KOPT-K1 (cell line): ENCODE measurements around the gene DNAH8.
"Not testable (repeated sequence)": the region's sequence is repeated elsewhere in the genome, so short reads cannot be mapped to it uniquely, and the experiment has no call there.

ENCODE experiments used
- H3K27ac ChIP-seq: fragments of 200-600 bp; sonication (generic); 2 replicates; pipeline ENCODE4 v1.5.1; 2016; ENCODE audit warnings: antibody characterized with exemption, mild to moderate bottlenecking, low read depth, low read length; ENCODE audit not compliant: poor library complexity, severe bottlenecking
- H3K36me3 ChIP-seq: fragments of 200-600 bp; sonication (generic); 2 replicates; pipeline ENCODE4 v1.5.1; 2017; ENCODE audit warnings: antibody characterized with exemption, mild to moderate bottlenecking, low read length, moderate library complexity; ENCODE audit not compliant: insufficient read depth
- H3K9me3 ChIP-seq: fragments of 200-600 bp; sonication (generic); 2 replicates; pipeline ENCODE4 v1.5.1; 2017; ENCODE audit warnings: antibody characterized with exemption, low read length, mild to moderate bottlenecking; ENCODE audit not compliant: insufficient read depth, poor library complexity, severe bottlenecking

Gene DNAH8

GRCh38 chr6:38906582-38906981, 191.5 kb downstream of the DNAH8 start:
- Histone ChIP-seq H3K9me3 (no peaks in the 10 kb centered on the region), H3K27ac (no peak overlapping the region), H3K36me3 (no peaks in the 10 kb centered on the region)

GRCh38 chr6:38907264-38907663, 192.2 kb downstream of the DNAH8 start:
- no peaks in the 10 kb centered on the region for H3K36me3 ChIP-seq
- H3K27ac ChIP-seq, result no peak overlapping the region
- H3K9me3 ChIP-seq, result no peaks in the 10 kb centered on the region

GRCh38 chr6:38909015-38909730, 194.1 kb downstream of the DNAH8 start:
- no peak overlapping the region for H3K27ac ChIP-seq
- no peaks in the 10 kb centered on the region for H3K9me3 ChIP-seq
- no peaks in the 10 kb centered on the region for H3K36me3 ChIP-seq

DNA sequence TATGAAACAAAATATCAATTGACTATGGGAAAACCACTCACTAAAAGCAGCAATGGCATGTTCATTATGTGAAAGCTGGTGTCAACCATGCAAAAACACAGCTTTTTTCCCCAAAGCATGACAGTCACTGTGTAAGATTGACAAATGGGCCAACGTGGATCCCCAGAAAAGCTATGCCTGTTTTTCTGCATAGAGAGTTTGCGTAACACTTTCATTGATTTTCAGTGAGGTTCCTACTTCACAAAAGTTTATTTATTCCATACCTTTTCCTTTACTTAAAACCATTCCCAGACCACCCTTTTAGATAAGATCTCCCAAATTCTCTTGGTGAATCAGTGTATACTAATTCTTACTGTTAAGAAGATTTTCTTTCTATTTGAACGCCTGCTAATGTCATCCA, 195.1 kb downstream of the DNAH8 start:
- Histone ChIP-seq H3K36me3 (no peaks in the 10 kb centered on the region), H3K27ac (no peak overlapping the region), H3K9me3 (no peaks in the 10 kb centered on the region)

DNA sequence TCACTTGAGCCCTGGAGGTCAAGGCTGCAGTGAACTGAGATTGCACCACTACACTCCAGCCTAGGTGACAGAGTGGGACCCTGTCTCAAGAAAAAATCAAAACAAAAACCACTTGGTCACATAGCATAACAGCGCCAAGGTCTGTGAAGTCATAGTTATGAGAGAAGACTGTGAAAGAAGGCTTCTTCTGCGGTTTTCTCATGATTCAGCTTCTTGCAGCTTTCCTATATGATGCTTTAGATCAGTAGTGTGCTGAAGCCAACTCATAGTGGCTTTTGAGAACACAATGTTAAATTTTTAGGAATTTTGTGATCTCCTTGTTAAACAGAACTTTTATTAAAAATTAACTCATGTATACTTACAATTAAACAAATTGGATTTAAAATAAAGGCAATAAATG, 197.3 kb downstream of the DNAH8 start:
- no peaks in the 10 kb centered on the region for H3K36me3 ChIP-seq
- H3K9me3 ChIP-seq, result no peaks in the 10 kb centered on the region
- H3K27ac ChIP-seq, result no peak overlapping the region

DNA sequence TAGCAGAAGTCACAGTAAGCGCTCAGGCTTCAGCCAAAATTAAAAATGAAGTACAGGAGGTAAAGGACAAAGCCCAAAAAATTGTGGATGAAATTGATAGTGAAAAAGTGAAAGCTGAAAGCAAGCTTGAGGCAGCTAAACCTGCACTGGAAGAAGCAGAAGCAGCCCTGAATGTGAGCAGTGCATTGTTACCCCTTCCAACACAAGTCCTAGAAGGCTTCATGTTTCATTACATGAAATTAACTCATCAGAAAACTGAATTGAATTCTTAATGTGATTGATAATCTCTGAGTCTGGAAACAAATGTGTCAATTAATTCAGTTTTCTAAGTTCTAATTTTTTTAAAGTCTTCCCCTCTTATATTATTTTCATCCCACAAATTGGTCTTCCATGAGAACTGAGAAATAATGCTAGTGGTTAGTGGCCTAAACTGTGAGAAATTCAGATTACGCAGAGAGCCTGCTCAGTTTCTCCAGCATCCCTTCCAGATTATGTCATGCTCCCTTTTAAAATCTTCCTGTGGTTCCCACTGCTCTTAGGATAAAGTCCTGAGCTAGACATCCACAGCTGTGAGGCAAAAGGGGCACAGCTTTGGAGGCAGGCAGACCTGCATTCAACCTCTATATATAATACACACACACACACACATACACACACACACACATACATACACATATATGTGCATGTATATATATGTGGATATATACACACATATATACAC, 200.3 kb downstream of the DNAH8 start:
- Histone ChIP-seq H3K9me3 (no peaks in the 10 kb centered on the region), H3K27ac (no peak overlapping the region), H3K36me3 (no peaks in the 10 kb centered on the region)

- not testable (repeated sequence) for H3K27ac ChIP-seq
These were observed 206.4 kb downstream of the DNAH8 start for GRCh38 chr6:38921540-38921939.

DNA sequence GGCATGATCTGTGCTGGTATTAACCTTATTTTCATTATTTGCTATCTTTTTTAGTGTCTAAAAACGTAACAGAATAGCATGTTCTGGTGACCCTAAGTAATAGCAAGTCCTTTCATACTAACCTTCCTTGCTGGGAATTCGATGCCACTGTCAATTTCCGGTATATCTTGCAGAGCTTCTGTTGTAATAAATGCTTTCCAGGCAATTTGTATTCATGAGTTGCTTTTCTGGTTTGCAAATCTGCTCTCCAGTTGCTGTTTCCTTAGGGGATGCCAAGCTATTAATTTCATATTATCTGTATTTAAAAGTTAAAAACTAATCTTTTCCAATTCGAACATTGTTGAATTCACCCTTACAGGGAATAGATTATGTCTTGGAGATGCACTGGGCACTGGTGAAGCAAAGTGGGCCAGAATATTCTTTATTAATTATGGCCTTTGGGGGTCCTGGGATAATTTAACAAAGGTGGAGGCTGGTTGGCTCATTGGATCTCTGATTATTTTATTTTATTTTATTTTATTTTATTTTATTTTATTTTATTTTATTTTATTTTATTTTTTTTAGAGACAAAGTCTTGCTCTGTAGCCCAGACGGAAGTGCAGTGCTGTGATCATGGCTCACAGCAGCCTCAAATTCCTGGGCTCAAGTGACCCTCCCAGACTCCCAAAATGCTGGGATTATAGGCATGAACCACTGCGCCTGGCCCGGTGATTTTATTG, 209.8 kb downstream of the DNAH8 start:
- H3K27ac ChIP-seq, result no peak overlapping the region
- no peaks in the 10 kb centered on the region for H3K36me3 ChIP-seq
- H3K9me3 ChIP-seq, result no peaks in the 10 kb centered on the region

More at GRCh38 chr6:38921540-38921939, 206.4 kb downstream of the DNAH8 start:
- not testable (repeated sequence) for H3K9me3 ChIP-seq, H3K36me3 ChIP-seq

- H3K36me3 ChIP-seq, result no peaks in the 10 kb centered on the region
- no peak overlapping the region for H3K27ac ChIP-seq
- H3K9me3 ChIP-seq, result no peaks in the 10 kb centered on the region
These were observed 214.4 kb downstream of the DNAH8 start for GRCh38 chr6:38929560-38929959.

DNA sequence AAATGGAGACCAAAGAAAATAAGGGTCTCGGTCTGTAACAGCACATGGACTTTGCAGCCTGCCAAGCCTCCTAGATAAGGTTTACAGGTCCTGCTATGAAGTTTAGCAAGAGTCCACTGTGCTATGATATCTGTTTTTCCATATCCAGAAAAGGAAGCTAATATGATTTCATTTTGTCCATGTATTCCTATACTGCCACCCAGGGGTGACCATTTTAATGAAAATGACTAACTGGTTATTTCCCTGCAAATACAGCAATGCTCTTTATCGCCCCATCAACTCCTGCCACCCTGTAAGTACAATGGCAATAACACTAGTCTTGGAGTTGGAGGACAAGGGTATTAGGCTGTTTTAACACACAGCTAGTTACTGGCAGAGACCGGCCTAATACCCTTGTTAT, 218.3 kb downstream of the DNAH8 start:
- H3K36me3 ChIP-seq, result no peaks in the 10 kb centered on the region
- no peaks in the 10 kb centered on the region for H3K9me3 ChIP-seq
- no peak overlapping the region for H3K27ac ChIP-seq

DNA sequence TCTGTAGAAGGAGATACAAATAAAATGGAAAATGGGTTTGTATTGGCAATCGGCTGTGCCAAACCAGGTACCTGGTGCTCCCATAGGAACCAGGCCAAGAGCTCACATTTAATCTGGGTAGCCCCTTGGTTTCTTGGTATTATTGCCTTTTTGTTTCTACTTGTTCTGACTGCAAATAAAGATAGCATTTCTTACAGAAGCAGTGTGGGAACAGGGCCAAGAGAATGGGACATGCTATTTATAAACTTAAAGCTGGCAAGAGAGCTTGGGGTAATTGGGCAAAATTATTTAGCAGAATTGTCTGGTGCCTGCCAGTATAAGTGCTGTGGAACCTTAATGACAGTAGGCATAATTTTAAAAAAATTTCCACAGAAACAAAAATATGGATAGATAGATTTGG, 219.9 kb downstream of the DNAH8 start:
- Histone ChIP-seq H3K36me3 (no peaks in the 10 kb centered on the region), H3K27ac (no peak overlapping the region)

GRCh38 chr6:38937839-38938613, 222.9 kb downstream of the DNAH8 start:
- no peaks in the 10 kb centered on the region for H3K9me3 ChIP-seq
- no peak overlapping the region for H3K27ac ChIP-seq
- H3K36me3 ChIP-seq, result no peaks in the 10 kb centered on the region

More for the DNA sequence above, 219.9 kb downstream of the DNAH8 start:
- H3K9me3 ChIP-seq, result no peaks in the 10 kb centered on the region

GRCh38 chr6:38938741-38939140, 223.6 kb downstream of the DNAH8 start:
- Histone ChIP-seq H3K27ac (no peak overlapping the region), H3K36me3 (no peaks in the 10 kb centered on the region), H3K9me3 (no peaks in the 10 kb centered on the region)

DNA sequence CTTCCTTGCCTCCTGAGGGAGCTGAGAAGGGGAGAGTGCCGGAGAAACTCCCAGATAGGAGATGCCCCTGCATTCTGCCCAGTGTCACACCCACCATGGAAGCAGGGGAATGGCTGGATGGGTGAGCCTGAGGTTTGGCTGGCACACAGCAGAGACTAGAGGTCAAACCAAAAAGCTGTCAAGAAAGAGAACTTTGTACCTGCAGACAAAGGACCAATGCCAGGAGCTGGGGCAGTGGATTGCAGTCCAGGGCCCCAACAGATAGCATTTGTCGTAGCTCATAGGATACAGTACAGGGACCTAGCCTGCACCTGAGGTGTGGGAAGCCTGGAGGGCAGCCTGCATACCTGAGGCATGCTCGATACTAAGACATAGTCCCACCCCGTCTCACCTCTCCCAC, 227.3 kb downstream of the DNAH8 start:
- H3K27ac ChIP-seq, result no peak overlapping the region
- H3K9me3 ChIP-seq, result no peaks in the 10 kb centered on the region
- no peaks in the 10 kb centered on the region for H3K36me3 ChIP-seq

DNA sequence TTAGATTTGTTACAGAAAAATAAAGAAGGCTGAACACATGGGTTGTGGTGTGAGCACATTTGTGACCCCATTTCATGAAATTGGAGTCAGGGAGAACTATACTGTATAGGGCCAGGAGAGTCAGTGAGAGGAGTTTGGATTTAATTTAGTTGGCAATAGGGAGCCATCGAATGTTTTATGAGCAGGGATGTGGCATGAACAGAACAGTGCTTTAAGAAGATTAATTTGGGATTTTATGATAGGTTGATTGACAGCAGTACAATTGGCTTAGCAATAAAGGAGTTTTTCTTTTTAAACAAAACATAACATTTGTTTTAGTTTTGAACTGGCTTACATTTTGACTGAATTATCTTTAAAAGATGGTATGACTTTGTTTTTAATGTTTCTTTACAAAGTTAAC, 227.9 kb downstream of the DNAH8 start:
- Histone ChIP-seq H3K27ac (no peak overlapping the region), H3K36me3 (no peaks in the 10 kb centered on the region), H3K9me3 (no peaks in the 10 kb centered on the region)
